Astrocyte (in vitro differentiated cells and primary cell): ENCODE results near the gene NOP56.

Experiments used
- EZH2 ChIP-seq: IDR thresholded peaks from 2 replicates; pipeline ENCODE4 v1.6.1; 2012; ENCODE audit warnings: mild to moderate bottlenecking, low read length, inconsistent platforms; ENCODE audit not compliant: insufficient read depth
- TF ChIP-seq, protein P1 (sequence below): IDR thresholded peaks from 2 replicates; pipeline ENCODE4 v1.5.1; 2011; ENCODE audit warnings: low read depth, mild to moderate bottlenecking, inconsistent platforms, low read length, moderate library complexity; ENCODE audit not compliant: insufficient read depth

GRCh38 chr20:2643708-2644107 lies 8.7 kb upstream of the NOP56 start:
- TF ChIP-seq, protein P1, sequence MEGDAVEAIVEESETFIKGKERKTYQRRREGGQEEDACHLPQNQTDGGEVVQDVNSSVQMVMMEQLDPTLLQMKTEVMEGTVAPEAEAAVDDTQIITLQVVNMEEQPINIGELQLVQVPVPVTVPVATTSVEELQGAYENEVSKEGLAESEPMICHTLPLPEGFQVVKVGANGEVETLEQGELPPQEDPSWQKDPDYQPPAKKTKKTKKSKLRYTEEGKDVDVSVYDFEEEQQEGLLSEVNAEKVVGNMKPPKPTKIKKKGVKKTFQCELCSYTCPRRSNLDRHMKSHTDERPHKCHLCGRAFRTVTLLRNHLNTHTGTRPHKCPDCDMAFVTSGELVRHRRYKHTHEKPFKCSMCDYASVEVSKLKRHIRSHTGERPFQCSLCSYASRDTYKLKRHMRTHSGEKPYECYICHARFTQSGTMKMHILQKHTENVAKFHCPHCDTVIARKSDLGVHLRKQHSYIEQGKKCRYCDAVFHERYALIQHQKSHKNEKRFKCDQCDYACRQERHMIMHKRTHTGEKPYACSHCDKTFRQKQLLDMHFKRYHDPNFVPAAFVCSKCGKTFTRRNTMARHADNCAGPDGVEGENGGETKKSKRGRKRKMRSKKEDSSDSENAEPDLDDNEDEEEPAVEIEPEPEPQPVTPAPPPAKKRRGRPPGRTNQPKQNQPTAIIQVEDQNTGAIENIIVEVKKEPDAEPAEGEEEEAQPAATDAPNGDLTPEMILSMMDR: no peak
- no peak for TF ChIP-seq EZH2
